Measurements from ENCODE around the gene SIRT6. TPM values are rescaled to one million over a fixed set of nuclear protein-coding genes. Genes with fewer than 3 reads are reported as not detected.
"Not testable (repeated sequence)": the region's sequence is repeated elsewhere in the genome, so short reads cannot be mapped to it uniquely, and the experiment has no call there.

SIRT6 gene
- total RNA-seq, 4 donors from 2014 or later: 16.0 to 24.1 (median 19.9) TPM

DNA sequence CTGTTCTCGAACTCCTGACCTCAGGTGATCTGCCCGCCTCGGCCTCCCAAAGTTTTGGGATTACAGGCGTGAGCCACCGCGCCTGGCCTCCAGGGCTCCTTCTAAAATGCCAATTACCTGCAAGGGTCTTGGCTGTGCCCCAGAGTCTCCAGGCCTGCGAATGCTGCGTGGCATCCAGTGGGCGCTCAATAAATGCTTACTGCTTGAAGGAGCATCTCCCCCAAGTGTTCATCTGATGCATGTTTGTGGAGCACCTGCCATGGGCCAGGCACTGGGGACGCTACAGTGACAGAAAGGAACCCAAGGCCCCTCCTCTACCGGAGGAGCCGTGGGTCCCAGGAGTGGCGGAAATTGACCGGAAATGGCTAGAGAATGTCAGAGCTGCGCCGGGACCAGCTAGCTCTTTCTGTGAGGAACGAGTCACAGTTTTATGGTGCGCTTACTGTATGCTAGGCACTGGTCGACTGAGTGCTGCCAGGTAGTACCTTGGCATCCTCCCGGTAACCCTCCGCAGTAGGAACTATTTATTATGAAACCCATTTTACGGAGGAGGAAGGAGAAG, 14.3 kb upstream of the SIRT6 start:
- peaks cover 3 to 95% (median 39%) of the 10 kb centered on the region in 4 donors for H3K27me3 ChIP-seq

DNA sequence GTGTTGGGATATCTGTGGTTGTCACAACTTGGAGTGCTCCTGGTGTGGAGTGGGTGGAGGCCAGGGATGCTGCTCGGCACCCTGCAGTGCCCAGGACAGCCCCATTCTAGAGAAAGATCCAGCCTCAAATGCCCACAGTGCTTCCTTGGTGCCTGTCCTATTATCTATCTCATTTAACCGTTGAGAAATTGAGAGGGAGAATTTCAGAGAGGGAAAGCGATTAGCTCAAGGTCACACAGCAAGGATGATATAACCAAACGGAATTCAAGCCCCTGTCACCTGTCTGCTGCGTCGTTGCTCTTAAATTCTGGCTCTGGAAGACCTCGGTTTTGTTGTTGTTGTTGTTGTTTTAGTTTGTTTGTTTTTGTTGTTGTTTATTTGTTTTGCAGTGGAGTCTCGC, 13.6 kb upstream of the SIRT6 start:
- H3K9me3 ChIP-seq: no peaks in the 10 kb centered on the region

More for the DNA sequence above, 14.3 kb upstream of the SIRT6 start:
- no peak for TF ChIP-seq POLR2A (IDR thresholded peaks at IDR 0.05; ENCODE audit: low read depth)
- TF ChIP-seq, protein P1, sequence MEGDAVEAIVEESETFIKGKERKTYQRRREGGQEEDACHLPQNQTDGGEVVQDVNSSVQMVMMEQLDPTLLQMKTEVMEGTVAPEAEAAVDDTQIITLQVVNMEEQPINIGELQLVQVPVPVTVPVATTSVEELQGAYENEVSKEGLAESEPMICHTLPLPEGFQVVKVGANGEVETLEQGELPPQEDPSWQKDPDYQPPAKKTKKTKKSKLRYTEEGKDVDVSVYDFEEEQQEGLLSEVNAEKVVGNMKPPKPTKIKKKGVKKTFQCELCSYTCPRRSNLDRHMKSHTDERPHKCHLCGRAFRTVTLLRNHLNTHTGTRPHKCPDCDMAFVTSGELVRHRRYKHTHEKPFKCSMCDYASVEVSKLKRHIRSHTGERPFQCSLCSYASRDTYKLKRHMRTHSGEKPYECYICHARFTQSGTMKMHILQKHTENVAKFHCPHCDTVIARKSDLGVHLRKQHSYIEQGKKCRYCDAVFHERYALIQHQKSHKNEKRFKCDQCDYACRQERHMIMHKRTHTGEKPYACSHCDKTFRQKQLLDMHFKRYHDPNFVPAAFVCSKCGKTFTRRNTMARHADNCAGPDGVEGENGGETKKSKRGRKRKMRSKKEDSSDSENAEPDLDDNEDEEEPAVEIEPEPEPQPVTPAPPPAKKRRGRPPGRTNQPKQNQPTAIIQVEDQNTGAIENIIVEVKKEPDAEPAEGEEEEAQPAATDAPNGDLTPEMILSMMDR (IDR thresholded peaks at IDR 0.05): no peak
- H3K36me3 ChIP-seq: no peaks in the 10 kb centered on the region
- no peaks in the 10 kb centered on the region for H3K9me3 ChIP-seq
- intact Hi-C loops (cut with DNase I): no loop called here
- H3K4me1 ChIP-seq: peaks cover 0 to 9% (median 9%) of the 10 kb centered on the region in 4 donors
- no peak for DNase-seq (ENCODE audit: extremely low spot score)
- no peak overlapping the region for H3K27ac ChIP-seq (replicated peaks in 1 of 4)
- WGBS: 87% methylated on average over 20 of the region's 22 CpGs
- no peak overlapping the region for H3K4me3 ChIP-seq

DNA sequence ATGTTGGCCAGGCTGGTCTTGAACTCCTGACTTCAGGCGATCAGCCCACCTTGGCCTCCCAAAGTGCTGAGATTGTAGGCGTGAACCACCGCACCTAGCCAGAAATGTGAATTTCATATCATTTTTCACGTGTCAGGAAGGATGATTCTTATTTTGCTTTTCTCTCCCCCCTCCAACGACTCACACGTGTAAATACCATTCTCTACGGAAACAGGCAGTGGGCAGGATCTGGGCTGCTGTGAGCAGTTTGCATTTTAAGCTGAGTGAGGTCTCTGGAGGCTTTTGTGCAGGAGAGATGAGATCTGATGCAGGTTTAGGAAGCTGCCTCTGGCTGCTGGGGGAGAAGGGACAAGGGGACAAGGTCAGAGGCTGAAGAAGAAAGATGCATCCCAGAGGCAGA, 12.0 kb upstream of the SIRT6 start:
- Histone ChIP-seq H3K36me3 (no peaks in the 10 kb centered on the region), H3K4me1 (peaks cover 0 to 9% (median 9%) of the 10 kb centered on the region in 4 donors), H3K27ac (replicated peaks in 1 of 4) (no peak overlapping the region), H3K9me3 (no peaks in the 10 kb centered on the region), H3K4me3 (no peak overlapping the region), H3K27me3 (peaks cover 3 to 87% (median 38%) of the 10 kb centered on the region in 4 donors)
- WGBS: 63% methylated on average over 7 of the region's 7 CpGs
- TF ChIP-seq EP300 (IDR thresholded peaks at IDR 0.05): no peak
- TF ChIP-seq POLR2AphosphoS5 (IDR thresholded peaks at IDR 0.05): no peak
- TF ChIP-seq POLR2A (IDR thresholded peaks at IDR 0.05; ENCODE audit: low read depth): no peak
- TF ChIP-seq, protein P1 (IDR thresholded peaks at IDR 0.05): no peak
- intact Hi-C loops (cut with DNase I): no loop called here
- no peak for DNase-seq (ENCODE audit: extremely low spot score)

More for the DNA sequence above, 13.6 kb upstream of the SIRT6 start:
- TF ChIP-seq, protein P1 (IDR thresholded peaks at IDR 0.05): no peak
- no peak for TF ChIP-seq EP300 (IDR thresholded peaks at IDR 0.05)
- TF ChIP-seq POLR2A (IDR thresholded peaks at IDR 0.05; ENCODE audit: low read depth): no peak
- H3K36me3 ChIP-seq: no peaks in the 10 kb centered on the region
- WGBS: 81% methylated on average over 8 of the region's 8 CpGs
- no peak for DNase-seq (ENCODE audit: extremely low spot score)
- peaks cover 0 to 9% (median 9%) of the 10 kb centered on the region in 4 donors for H3K4me1 ChIP-seq
- peaks cover 3 to 100% (median 39%) of the 10 kb centered on the region in 4 donors for H3K27me3 ChIP-seq
- H3K27ac ChIP-seq (replicated peaks in 1 of 4): no peak overlapping the region
- no peak overlapping the region for H3K4me3 ChIP-seq
- intact Hi-C loops (cut with DNase I): no loop called here

DNA sequence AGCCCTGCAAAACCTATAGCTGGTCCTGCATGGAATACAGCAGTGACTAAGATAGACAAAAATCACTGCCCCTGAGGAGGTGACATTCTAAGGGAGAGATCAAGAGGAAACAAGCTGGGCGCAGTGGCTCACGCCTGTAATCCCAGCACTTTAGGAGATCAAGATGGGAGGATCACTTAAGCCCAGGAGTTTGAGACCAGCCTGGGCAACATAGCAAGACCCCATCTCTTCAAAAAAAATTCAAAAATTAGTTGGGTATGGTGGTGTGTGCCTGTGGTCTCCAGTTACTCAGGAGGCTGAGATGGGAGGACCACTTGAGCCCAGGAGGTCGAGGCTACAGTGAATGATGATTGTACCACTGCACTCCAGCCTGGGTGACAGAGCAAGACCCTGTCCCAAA, 10.2 kb upstream of the SIRT6 start:
- H3K4me3 ChIP-seq; H3K27ac ChIP-seq (replicated peaks in 1 of 4); H3K4me1 ChIP-seq; H3K36me3 ChIP-seq; DNase-seq (ENCODE audit: extremely low spot score); H3K9me3 ChIP-seq; intact Hi-C loops (cut with DNase I): not testable (repeated sequence)
- WGBS: 100% methylated on average over 3 of the region's 3 CpGs
- peaks cover 0 to 73% (median 26%) of the 10 kb centered on the region in 4 donors for H3K27me3 ChIP-seq

DNA sequence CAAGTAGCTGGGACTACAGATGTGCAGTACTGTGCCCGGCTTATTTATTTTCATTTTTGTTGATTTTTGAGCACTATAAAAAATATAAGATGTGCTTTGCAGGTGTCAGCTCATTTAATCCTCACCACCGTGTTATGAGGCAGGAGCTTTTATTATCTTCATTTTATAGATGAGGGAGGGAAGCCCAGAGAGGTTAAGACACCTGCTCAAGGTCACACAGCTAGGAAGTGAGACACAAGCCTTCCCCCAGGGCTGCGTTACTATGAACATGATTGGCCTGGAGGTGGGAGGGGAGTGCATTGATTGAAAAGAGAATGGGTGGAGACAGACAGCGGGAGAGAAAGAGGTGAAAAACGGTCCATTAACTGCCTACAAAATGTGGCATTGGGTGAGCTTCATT, 7.3 kb upstream of the SIRT6 start:
- H3K9me3 ChIP-seq: no peaks in the 10 kb centered on the region
- 77% methylated on average over 5 of the region's 5 CpGs for WGBS
- H3K27me3 ChIP-seq: peaks cover 0 to 58% (median 4%) of the 10 kb centered on the region in 4 donors
- DNase-seq (ENCODE audit: extremely low spot score): no peak
- H3K4me3 ChIP-seq: no peak overlapping the region
- H3K4me1 ChIP-seq: no peaks in the 10 kb centered on the region
- no peak overlapping the region for H3K27ac ChIP-seq (replicated peaks in 1 of 4)
- TF ChIP-seq POLR2A (IDR thresholded peaks at IDR 0.05; ENCODE audit: low read depth): no peak
- TF ChIP-seq EP300 (IDR thresholded peaks at IDR 0.05): no peak
- TF ChIP-seq, protein P1 (IDR thresholded peaks at IDR 0.05): no peak
- no peak for TF ChIP-seq POLR2AphosphoS5 (IDR thresholded peaks at IDR 0.05)
- no peaks in the 10 kb centered on the region for H3K36me3 ChIP-seq
- intact Hi-C loops (cut with DNase I): no loop called here

Data from esophagus muscularis mucosa (tissue), 4 donors.